IMR-90 (cell line): ENCODE data around the gene CLPTM1. TPM values are rescaled to one million over a fixed set of nuclear protein-coding genes. Genes with fewer than 3 reads are reported as not detected.

Experiments
- ATAC-seq: fragments of 200-7000 bp; cut with Tn5 transposase; 2 replicates; pipeline ENCODE4 v1.9.1; 2020; ENCODE audit warnings: low read depth, mild to moderate bottlenecking, moderate library complexity
- BruUV-seq: library from RNA; stranded (reverse); fragments of 400-500 nt; replicated peaks from 2 replicates; lab custom pipeline; 2021; lab: Mats Ljungman, UMichigan
- CTCF ChIA-PET: fragments of 300-600 bp; formaldehyde crosslinking; extraction: SDS; loops from one replicate; lab custom pipeline; 2021; ENCODE audit warnings: antibody characterized with exemption; lab: Yijun Ruan, JAX
- POLR2A ChIA-PET: fragments of 300-600 bp; sonication (Branson Sonifier 250); formaldehyde crosslinking; loops from one replicate; lab custom pipeline; 2022; ENCODE audit warnings: antibody characterized with exemption; ENCODE audit not compliant: unreplicated experiment; lab: Charles Lee
- DNase-seq: peaks from one replicate; pipeline ENCODE4 v3.0.0; 2013
- H2AFZ ChIP-seq: replicated peaks from 2 replicates; pipeline ENCODE3; 2013; ENCODE audit warnings: low read length, mild to moderate bottlenecking; ENCODE audit not compliant: poor library complexity
- H2AK5ac ChIP-seq: 2 replicates; pipeline ENCODE4 v1.6.1; 2013; ENCODE audit warnings: low read depth, low read length, inconsistent platforms
- H2AK9ac ChIP-seq: replicated peaks from 2 replicates; pipeline ENCODE3; 2013; ENCODE audit warnings: mild to moderate bottlenecking, low read depth, low read length, moderate library complexity; ENCODE audit not compliant: poor library complexity
- H2BK120ac ChIP-seq: 2 replicates; pipeline ENCODE4 v1.6.1; 2013; ENCODE audit warnings: low read depth, low read length, inconsistent platforms
- H2BK15ac ChIP-seq: 3 replicates; pipeline ENCODE4 v1.6.1; 2013; ENCODE audit warnings: low read depth, low read length, inconsistent platforms
- H2BK20ac ChIP-seq: 2 replicates; pipeline ENCODE4 v1.6.1; 2013; ENCODE audit warnings: low read depth, mild to moderate bottlenecking, inconsistent platforms, low read length, moderate library complexity
- H2BK5ac ChIP-seq: 2 replicates; pipeline ENCODE4 v1.6.1; 2013; ENCODE audit warnings: mild to moderate bottlenecking, low read depth, low read length, inconsistent platforms; ENCODE audit not compliant: poor library complexity, severe bottlenecking
- H3K14ac ChIP-seq: replicated peaks from 2 replicates; pipeline ENCODE4 v1.6.1; 2013; ENCODE audit warnings: low read depth, low read length, inconsistent platforms
- H3K18ac ChIP-seq: 2 replicates; pipeline ENCODE4 v1.6.1; 2013; ENCODE audit warnings: low read depth, low read length, control low read depth
- H3K23ac ChIP-seq: 2 replicates; pipeline ENCODE4 v1.6.1; 2013; ENCODE audit warnings: low read depth, low read length, inconsistent platforms
- H3K27ac ChIP-seq: 2 replicates; pipeline ENCODE4 v1.5.1; 2013; ENCODE audit warnings: mild to moderate bottlenecking, control low read depth, low read length; ENCODE audit not compliant: insufficient read depth
- H3K27me3 ChIP-seq: 2 replicates; pipeline ENCODE4 v1.6.1; 2013; ENCODE audit warnings: low read length; ENCODE audit not compliant: control insufficient read depth, insufficient read depth
- H3K36me3 ChIP-seq: 2 replicates; pipeline ENCODE4 v1.6.1; 2013; ENCODE audit warnings: low read length, mixed read lengths; ENCODE audit not compliant: control insufficient read depth, insufficient read depth
- H3K4ac ChIP-seq: 2 replicates; pipeline ENCODE4 v1.6.1; 2013; ENCODE audit warnings: low read depth, low read length, inconsistent platforms
- H3K4me1 ChIP-seq: 2 replicates; pipeline ENCODE4 v1.6.1; 2013; ENCODE audit warnings: low read length, mixed read lengths; ENCODE audit not compliant: control insufficient read depth, insufficient read depth
- H3K4me2 ChIP-seq: 2 replicates; pipeline ENCODE4 v1.6.1; 2013; ENCODE audit warnings: low read depth, mild to moderate bottlenecking, control low read depth, low read length, moderate library complexity
- H3K4me3 ChIP-seq: 2 replicates; pipeline ENCODE4 v1.5.1; 2013; ENCODE audit warnings: low read depth, mild to moderate bottlenecking, control low read depth, low read length, moderate library complexity; ENCODE audit not compliant: insufficient read depth
- H3K56ac ChIP-seq: 2 replicates; pipeline ENCODE4 v1.6.1; 2013; ENCODE audit warnings: low read length, inconsistent platforms; ENCODE audit not compliant: insufficient read depth; ENCODE audit errors: extremely low read depth
- H3K79me1 ChIP-seq, 2 experiments: 2 replicates each; pipeline ENCODE4 v1.6.1; 2013; ENCODE audit warnings: low read length in 2 of 2, inconsistent platforms in 1 of 2, low read depth in 1 of 2
- H3K9ac ChIP-seq: 2 replicates; pipeline ENCODE4 v1.6.1; 2013; ENCODE audit warnings: low read depth, low read length, control low read depth
- H3K9me1 ChIP-seq: 2 replicates; pipeline ENCODE4 v1.6.1; 2013; ENCODE audit warnings: low read length, inconsistent platforms; ENCODE audit not compliant: insufficient read depth
- H3K9me3 ChIP-seq: 2 replicates; pipeline ENCODE4 v1.6.1; 2013; ENCODE audit warnings: low read length; ENCODE audit not compliant: control insufficient read depth, insufficient read depth
- H4K20me1 ChIP-seq: 2 replicates; pipeline ENCODE4 v1.6.1; 2013; ENCODE audit warnings: low read length, inconsistent platforms; ENCODE audit not compliant: insufficient read depth
- H4K5ac ChIP-seq: 2 replicates; pipeline ENCODE4 v1.6.1; 2013; ENCODE audit warnings: mild to moderate bottlenecking, low read depth, low read length, control low read depth
- H4K8ac ChIP-seq, 2 experiments: 2 replicates each; pipeline ENCODE4 v1.6.1; 2013; ENCODE audit warnings: low read depth in 2 of 2, low read length in 2 of 2, control low read depth in 1 of 2, inconsistent platforms in 1 of 2
- H4K91ac ChIP-seq: 2 replicates; pipeline ENCODE4 v1.6.1; 2013; ENCODE audit warnings: low read depth, low read length, inconsistent platforms; ENCODE audit not compliant: insufficient read depth
- MAZ ChIP-seq: IDR thresholded peaks from 2 replicates; pipeline ENCODE4 v1.6.1; 2012; ENCODE audit warnings: low read depth, mild to moderate bottlenecking, low read length, improper control_type of control experiment, moderate library complexity, borderline replicate concordance
- MXI1 ChIP-seq: IDR thresholded peaks from 2 replicates; pipeline ENCODE4 v1.6.1; 2012; ENCODE audit warnings: low read depth, mild to moderate bottlenecking, low read length, moderate library complexity, borderline replicate concordance
- WGBS, 2 experiments: methylation state at CpG; one replicate each; pipeline versions ENCODE4 v1.1.5 to v1.1.7; 2013; ENCODE audit warnings: missing lambda C conversion rate in 2 of 2; ENCODE audit not compliant: insufficient read length in 1 of 2; ENCODE audit errors: extremely low coverage in 2 of 2; 5-methylcytosine and 5-hydroxymethylcytosine counted together
- dilution Hi-C: fragments of 300-500 bp; cut with HindIII; formaldehyde crosslinking; loops from one replicate; pipeline ENCODE4 v1.14.3; 2018; ENCODE audit warnings: low sequenced_read_pairs; ENCODE audit not compliant: unreplicated experiment
- in situ Hi-C: fragments of 300-500 bp; cut with MboI; formaldehyde crosslinking; loops from 3 replicates; pipeline ENCODE4 v1.14.3; 2019; ENCODE audit warnings: low sequenced_read_pairs, inconsistent platforms, mixed read lengths
- intact Hi-C: fragments of 100-400 bp; cut with micrococcal nuclease; formaldehyde crosslinking; loops from 2 replicates; pipeline ENCODE4 v1.10.0; 2022
- polyA plus RNA-seq, 3 experiments: library from polyadenylated mRNA; depleted of rRNA; stranded (reverse); fragments of >200 nt; gene quantifications; 2 replicates each; pipeline ENCODE4 v1.2.3, GENCODE V29; 2012; ENCODE audit warnings: low replicate concordance in 1 of 3
- total RNA-seq: library from RNA; depleted of rRNA; stranded (reverse); fragments of >200 nt; gene quantifications from 2 replicates; pipeline ENCODE4 v1.2.3, GENCODE V29; 2012

CLPTM1 gene
- total and polyA plus RNA-seq, 2 of the 4 experiments (the other 2 are of a cell fraction): 23.8 to 88.8 TPM

DNA sequence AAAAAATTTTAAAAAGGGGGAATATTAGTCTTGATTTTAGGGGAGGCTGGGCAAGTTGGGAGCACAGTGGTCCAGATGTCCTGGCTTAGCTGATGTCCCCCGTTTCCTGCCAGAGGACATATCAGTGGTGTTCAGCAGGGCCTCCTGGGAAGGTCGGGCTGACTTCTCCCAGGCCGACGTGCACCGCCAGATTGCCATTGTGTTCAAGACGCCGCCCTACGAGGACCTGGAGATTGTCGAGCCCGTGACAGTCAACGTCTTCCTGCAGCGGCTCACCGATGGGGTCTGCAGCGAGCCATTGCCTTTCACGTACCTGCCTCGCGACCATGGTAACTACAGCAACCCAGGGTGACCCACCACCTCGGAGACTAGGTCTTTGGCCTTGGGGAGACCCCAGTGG, 77.2 kb downstream of the CLPTM1 start:
- H3K36me3 ChIP-seq: peaks cover 30% of the 10 kb centered on the region
- no peak for DNase-seq
- H2BK120ac ChIP-seq: no peak overlapping the region
- no peak for ATAC-seq
- H3K9ac ChIP-seq: no peak overlapping the region
- no peak overlapping the region for H2AFZ ChIP-seq
- no peak overlapping the region for H3K4me3 ChIP-seq
- no peaks in the 10 kb centered on the region for H3K27me3 ChIP-seq
- no peak overlapping the region for H3K27ac ChIP-seq
- CTCF ChIA-PET: no interaction called here
- POLR2A ChIA-PET: no interaction called here
- no TSS peak for BruUV-seq
- no peak overlapping the region for H4K91ac ChIP-seq
- H4K8ac ChIP-seq: no peak overlapping the region
- H3K56ac ChIP-seq: no peak overlapping the region
- intact Hi-C loops: no loop called here
- no peak overlapping the region for H2AK5ac ChIP-seq
- no peak overlapping the region for H2BK5ac ChIP-seq
- TF ChIP-seq MXI1 (no peak), MAZ (no peak)
- no peaks in the 10 kb centered on the region for H4K20me1 ChIP-seq
- H2BK15ac ChIP-seq: no peak overlapping the region
- H3K14ac ChIP-seq: no peak overlapping the region
- in situ Hi-C loops: no loop called here
- no peak overlapping the region for H4K5ac ChIP-seq
- no peak overlapping the region for H2BK20ac ChIP-seq
- H3K18ac ChIP-seq: no peak overlapping the region
- dilution Hi-C loops: no loop called here
- no peaks in the 10 kb centered on the region for H3K9me1 ChIP-seq
- H3K4me2 ChIP-seq: no peak overlapping the region
- H2AK9ac ChIP-seq: no peak overlapping the region
- no peaks in the 10 kb centered on the region for H3K9me3 ChIP-seq
- H3K4me1 ChIP-seq: no peaks in the 10 kb centered on the region
- no peaks in the 10 kb centered on the region for H3K79me1 ChIP-seq
- 87% methylated on average over 12 of the region's 18 CpGs; no CpG with 5 or more reads in 1 of the 2 experiments for WGBS, 2 experiments
- no peak overlapping the region for H3K4ac ChIP-seq
- no peak overlapping the region for H3K23ac ChIP-seq
